Neural cell (in vitro differentiated cells): ENCODE results near the gene GPR21. TPM values are rescaled to one million over a fixed set of nuclear protein-coding genes. Genes with fewer than 3 reads are reported as not detected.

Source experiments
- H2AFZ ChIP-seq: fragments of 200-600, 300-800 bp; sonication (generic), shearing (Covaris generic); 2 replicates; pipeline ENCODE4 v1.6.0; 2014; ENCODE audit warnings: low read depth, mild to moderate bottlenecking, antibody characterized with exemption, low read length, moderate library complexity
- H3F3A ChIP-seq: fragments of 200-600 bp; shearing (Covaris generic); 2 replicates; pipeline ENCODE4 v1.6.1; 2016; ENCODE audit warnings: mild to moderate bottlenecking, moderate library complexity, mixed read lengths, antibody characterized with exemption, low read length; ENCODE audit not compliant: insufficient read depth, poor library complexity, severe bottlenecking
- H3K27ac ChIP-seq: fragments of 200-600, 300-800 bp; sonication (generic), shearing (Covaris generic); 2 replicates; pipeline ENCODE4 v1.5.1; 2014; ENCODE audit warnings: mild to moderate bottlenecking, low read length, moderate library complexity
- H3K27me3 ChIP-seq: fragments of 300-800, 200-600 bp; sonication (generic), shearing (Covaris generic); 2 replicates; pipeline ENCODE4 v1.6.0; 2014; ENCODE audit warnings: mild to moderate bottlenecking, low read depth, low read length, moderate library complexity; ENCODE audit not compliant: insufficient read depth
- H3K36me3 ChIP-seq: fragments of 300-800, 200-600 bp; sonication (generic), shearing (Covaris generic); 2 replicates; pipeline ENCODE4 v1.5.1; 2014; ENCODE audit warnings: mild to moderate bottlenecking, antibody characterized with exemption, low read length, moderate library complexity; ENCODE audit not compliant: insufficient read depth
- H3K4me2 ChIP-seq: fragments of 300-800, 200-600 bp; sonication (generic), shearing (Covaris generic); 2 replicates; pipeline ENCODE4 v1.6.0; 2014; ENCODE audit warnings: mild to moderate bottlenecking, low read length
- H3K4me3 ChIP-seq: fragments of 300-800, 200-600 bp; sonication (generic), shearing (Covaris generic); 2 replicates; pipeline ENCODE4 v1.5.1; 2014; ENCODE audit warnings: mild to moderate bottlenecking, low read length, moderate library complexity
- H3K79me2 ChIP-seq: fragments of 200-600 bp; shearing (Covaris generic); replicated peaks from 2 replicates; pipeline ENCODE4 v1.6.0; 2014; ENCODE audit warnings: mild to moderate bottlenecking, low read length, moderate library complexity; ENCODE audit not compliant: insufficient read depth
- H3K9ac ChIP-seq: fragments of 300-800, 200-600 bp; sonication (generic), shearing (Covaris generic); 2 replicates; pipeline ENCODE4 v1.6.1; 2016; ENCODE audit warnings: mild to moderate bottlenecking, low read length, mixed read lengths
- H3K9me2 ChIP-seq: fragments of 200-600 bp; shearing (Covaris generic); 2 replicates; pipeline ENCODE4 v1.6.1; 2016; ENCODE audit warnings: mild to moderate bottlenecking, low read length, mixed read lengths; ENCODE audit not compliant: insufficient read depth
- H3K9me3 ChIP-seq: fragments of 200-600, 300-800 bp; sonication (generic), shearing (Covaris generic); 2 replicates; pipeline ENCODE4 v1.6.1; 2016; ENCODE audit warnings: mild to moderate bottlenecking, mixed run types, low read length, moderate library complexity, mixed read lengths
- H4K20me1 ChIP-seq: fragments of 200-600 bp; shearing (Covaris generic); 2 replicates; pipeline ENCODE4 v1.6.1; 2016; ENCODE audit warnings: mild to moderate bottlenecking, mixed run types; ENCODE audit not compliant: insufficient read depth
- CTCF ChIP-seq: fragments of 450-650 bp; IDR thresholded peaks from 2 replicates; pipeline ENCODE4 v1.5.1; 2014; ENCODE audit warnings: antibody characterized with exemption, mild to moderate bottlenecking, moderate library complexity; ENCODE audit not compliant: poor library complexity, severe bottlenecking
- EP300 ChIP-seq: fragments of 450-650 bp; conservative IDR thresholded peaks from 2 replicates; pipeline ENCODE4 v1.6.1; 2014; ENCODE audit warnings: antibody characterized with exemption, mild to moderate bottlenecking, moderate library complexity; ENCODE audit not compliant: poor library complexity, severe bottlenecking
- EZH2 ChIP-seq: fragments of 200-600, 300-800 bp; shearing (Covaris generic), sonication (generic); IDR thresholded peaks from 2 replicates; pipeline ENCODE4 v1.6.1; 2014; ENCODE audit warnings: antibody characterized with exemption, low read length, borderline replicate concordance, mild to moderate bottlenecking; ENCODE audit not compliant: insufficient read depth, poor library complexity, severe bottlenecking
- MXI1 ChIP-seq: fragments of 450-650 bp; conservative IDR thresholded peaks from 2 replicates; pipeline ENCODE4 v1.6.1; 2014; ENCODE audit warnings: antibody characterized with exemption, mild to moderate bottlenecking; ENCODE audit not compliant: poor library complexity, severe bottlenecking
- POLR2AphosphoS5 ChIP-seq: IDR thresholded peaks from 2 replicates; pipeline ENCODE4 v1.6.1; 2012
- RAD21 ChIP-seq: fragments of 450-650 bp; conservative IDR thresholded peaks from 2 replicates; pipeline ENCODE4 v1.6.1; 2014; ENCODE audit warnings: antibody characterized with exemption, mild to moderate bottlenecking, moderate library complexity
- REST ChIP-seq: IDR thresholded peaks from 2 replicates; pipeline ENCODE4 v1.6.1; 2012; ENCODE audit warnings: borderline replicate concordance
- SMC3 ChIP-seq: fragments of 450-650 bp; conservative IDR thresholded peaks from 2 replicates; pipeline ENCODE4 v1.6.1; 2014; ENCODE audit warnings: antibody characterized with exemption, mild to moderate bottlenecking, moderate library complexity; ENCODE audit not compliant: poor library complexity
- TAF1 ChIP-seq: IDR thresholded peaks from 2 replicates; pipeline ENCODE4 v1.6.1; 2012; ENCODE audit warnings: low read depth
- polyA plus RNA-seq: library from polyadenylated mRNA; depleted of rRNA; stranded (reverse); fragments of >200 nt; gene quantifications from 2 replicates; pipeline ENCODE4 v1.2.3, GENCODE V29; 2014

GPR21 gene
- polyA plus RNA-seq, 1 donor from 2014 or later: 2.2 TPM

- Histone ChIP-seq H3K4me3 (no peak overlapping the region), H3F3A (no peaks in the 10 kb centered on the region), H3K9me3 (no peaks in the 10 kb centered on the region), H2AFZ (no peak overlapping the region), H3K27me3 (no peaks in the 10 kb centered on the region), H3K9me2 (no peaks in the 10 kb centered on the region), H3K36me3 (peaks cover 3% of the 10 kb centered on the region), H3K79me2 (no peaks in the 10 kb centered on the region), H3K27ac (no peak overlapping the region), H4K20me1 (no peaks in the 10 kb centered on the region), H3K9ac (no peak overlapping the region), H3K4me2 (no peak overlapping the region)
- TF ChIP-seq EZH2: no peak
- TF ChIP-seq REST: no peak
- TF ChIP-seq MXI1: no peak
- no peak for TF ChIP-seq TAF1
- no peak for TF ChIP-seq RAD21
- TF ChIP-seq POLR2AphosphoS5: no peak
- no peak for TF ChIP-seq CTCF
Observed at GRCh38 chr9:123063896-123064295, 30.4 kb downstream of the GPR21 start.

GRCh38 chr9:123064716-123065115, 31.2 kb downstream of the GPR21 start:
- H3K4me3 ChIP-seq: no peak overlapping the region
- no peak overlapping the region for H3K9ac ChIP-seq
- H3K79me2 ChIP-seq: no peaks in the 10 kb centered on the region
- H3K9me2 ChIP-seq: no peaks in the 10 kb centered on the region
- H3K4me2 ChIP-seq: no peak overlapping the region
- no peak overlapping the region for H3K27ac ChIP-seq
- TF ChIP-seq EP300: no peak
- TF ChIP-seq CTCF: no peak
- no peak for TF ChIP-seq TAF1
- no peak for TF ChIP-seq POLR2AphosphoS5
- TF ChIP-seq SMC3: no peak
- no peak for TF ChIP-seq RAD21
- TF ChIP-seq MXI1: no peak
- no peak for TF ChIP-seq EZH2
- no peak for TF ChIP-seq REST
- no peaks in the 10 kb centered on the region for H3F3A ChIP-seq
- no peak overlapping the region for H2AFZ ChIP-seq
- peaks cover 3% of the 10 kb centered on the region for H3K36me3 ChIP-seq
- H4K20me1 ChIP-seq: no peaks in the 10 kb centered on the region
- no peaks in the 10 kb centered on the region for H3K27me3 ChIP-seq
- no peaks in the 10 kb centered on the region for H3K9me3 ChIP-seq
